Stimulated activated CD4-positive, alpha-beta T cell treated with anti-CD3 and anti-CD28 coated beads, TNF-alpha, amount 100 ng/mL, for 4 hours (primary cell): ENCODE data around the gene RACGAP1.

Experiments used
- DNase-seq, 3 experiments: peaks; one replicate each; pipeline ENCODE4 v3.0.0-alpha.2; 2020; ENCODE audit warnings: low read depth in 3 of 3

The RACGAP1 gene

DNA sequence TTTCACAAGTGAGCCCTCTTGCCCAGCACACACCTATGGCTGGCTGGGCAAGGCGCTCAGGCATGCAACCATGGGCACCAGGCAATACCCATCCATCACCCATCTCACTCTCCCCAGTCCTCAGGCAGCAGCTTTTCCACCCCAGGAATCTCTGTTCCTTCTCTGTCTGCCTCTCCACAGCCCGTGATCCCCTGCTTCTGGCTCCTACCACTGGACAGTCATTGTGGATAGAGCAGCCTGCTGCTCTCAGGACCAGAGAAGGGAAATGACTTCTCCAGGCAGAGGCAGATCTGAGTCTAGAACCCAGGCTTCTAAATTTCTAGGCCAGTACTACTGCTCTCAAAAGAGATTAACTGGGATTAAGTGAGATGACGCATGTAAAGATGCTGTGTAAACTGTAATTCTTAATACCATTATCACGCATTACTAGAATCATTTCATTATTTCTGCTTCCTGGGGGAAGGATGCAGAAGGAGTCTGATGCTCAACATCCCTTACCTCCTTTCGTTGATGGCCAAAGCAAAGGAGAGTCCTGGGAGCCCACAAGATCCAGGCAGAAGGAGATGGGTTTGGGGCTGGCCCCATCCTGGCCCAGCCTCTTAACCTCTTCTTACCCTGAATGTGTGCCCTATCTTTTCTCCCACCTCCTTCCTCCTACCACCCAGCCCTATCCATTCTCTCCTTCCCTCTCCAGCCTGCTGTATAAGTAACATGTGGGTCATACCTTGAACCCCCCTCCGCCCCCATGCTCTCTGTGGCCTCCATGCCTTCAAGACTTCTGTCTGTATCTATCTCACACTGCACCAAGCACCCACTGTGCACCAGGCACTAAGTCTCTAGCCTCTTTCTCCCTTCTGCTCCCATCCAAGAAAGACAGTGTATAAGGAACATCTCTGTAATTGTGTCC, 68.4 kb downstream of the RACGAP1 start:
- no peak for DNase-seq

GRCh38 chr12:49955899-49956662, 69.2 kb downstream of the RACGAP1 start:
- DNase-seq: no peak

DNA sequence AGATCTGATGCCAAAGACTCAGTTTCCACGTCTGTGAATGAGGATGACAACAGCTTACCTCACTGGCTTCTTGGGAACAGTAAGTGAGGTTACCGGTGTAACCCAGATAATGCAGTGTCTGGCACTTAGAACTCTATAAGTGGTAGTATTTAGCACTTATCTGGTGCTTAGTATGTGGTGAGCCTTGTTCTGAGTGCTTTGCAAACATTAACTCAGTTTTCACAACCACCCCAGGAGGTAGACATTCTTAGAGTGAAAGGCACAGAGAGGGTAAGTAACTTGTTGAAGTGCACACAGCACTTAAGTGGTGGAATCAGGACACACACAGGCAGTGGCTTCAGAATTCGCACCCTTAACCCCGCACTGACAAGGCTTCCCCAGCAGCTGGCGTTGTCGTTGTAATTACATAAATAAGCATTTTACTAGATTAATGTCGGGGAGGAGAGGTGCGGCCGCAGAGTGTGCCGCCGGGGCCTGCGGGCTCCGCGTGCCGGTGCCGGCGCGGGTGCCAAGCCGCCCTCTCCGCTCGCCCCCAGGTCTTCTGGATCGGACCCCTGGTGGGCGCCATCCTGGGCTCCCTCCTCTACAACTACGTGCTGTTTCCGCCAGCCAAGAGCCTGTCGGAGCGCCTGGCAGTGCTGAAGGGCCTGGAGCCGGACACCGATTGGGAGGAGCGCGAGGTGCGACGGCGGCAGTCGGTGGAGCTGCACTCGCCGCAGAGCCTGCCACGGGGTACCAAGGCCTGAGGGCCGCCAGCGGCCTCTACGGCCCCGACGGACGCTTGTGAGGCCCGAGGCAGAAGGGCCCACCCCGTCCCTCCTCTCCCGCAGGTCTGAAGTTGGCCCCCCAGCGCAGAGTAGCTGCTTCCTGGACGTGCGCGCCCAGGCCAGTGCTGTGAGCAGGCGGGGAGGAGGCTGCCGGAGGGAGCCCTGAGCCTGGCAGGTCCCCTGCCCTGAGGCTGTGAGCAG, 70.1 kb downstream of the RACGAP1 start:
- DNase-seq: no peak

- DNase-seq: no peak
Observed at GRCh38 chr12:49953961-49954846, 71.1 kb downstream of the RACGAP1 start.

GRCh38 chr12:49953151-49953550, 72.1 kb downstream of the RACGAP1 start:
- DNase-seq: no peak

DNA sequence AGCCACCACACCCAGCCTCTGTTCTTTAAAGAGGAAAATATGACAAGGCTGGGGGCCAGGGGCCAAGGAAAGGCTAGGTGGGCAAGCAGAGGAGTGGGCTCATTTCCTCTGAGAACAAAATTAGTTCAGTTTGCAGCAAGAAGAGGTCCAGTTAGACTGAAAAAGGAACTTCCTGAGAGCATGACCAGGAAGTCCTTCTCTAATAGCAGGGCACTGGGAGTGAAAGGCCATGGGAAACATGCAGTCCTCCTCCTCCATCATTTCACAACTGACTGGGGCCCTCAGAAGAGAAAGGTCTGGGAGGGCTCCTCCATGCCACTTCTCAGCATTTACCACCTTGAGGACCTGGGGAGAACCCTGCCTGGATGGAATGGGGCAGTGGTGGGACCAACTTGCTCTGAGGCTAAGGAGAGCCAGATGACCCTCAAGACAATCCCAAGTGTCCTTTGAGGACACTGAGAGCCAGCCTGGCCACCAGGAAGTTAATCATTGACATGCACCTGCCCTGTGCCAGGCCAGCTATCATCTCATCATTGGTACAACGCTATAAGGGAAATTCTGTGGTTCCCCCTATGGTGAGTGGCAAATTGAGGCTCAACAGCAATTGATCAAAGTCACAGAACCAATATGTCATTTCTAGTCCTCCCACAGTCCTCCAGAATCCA, 72.8 kb downstream of the RACGAP1 start:
- no peak for DNase-seq

DNA sequence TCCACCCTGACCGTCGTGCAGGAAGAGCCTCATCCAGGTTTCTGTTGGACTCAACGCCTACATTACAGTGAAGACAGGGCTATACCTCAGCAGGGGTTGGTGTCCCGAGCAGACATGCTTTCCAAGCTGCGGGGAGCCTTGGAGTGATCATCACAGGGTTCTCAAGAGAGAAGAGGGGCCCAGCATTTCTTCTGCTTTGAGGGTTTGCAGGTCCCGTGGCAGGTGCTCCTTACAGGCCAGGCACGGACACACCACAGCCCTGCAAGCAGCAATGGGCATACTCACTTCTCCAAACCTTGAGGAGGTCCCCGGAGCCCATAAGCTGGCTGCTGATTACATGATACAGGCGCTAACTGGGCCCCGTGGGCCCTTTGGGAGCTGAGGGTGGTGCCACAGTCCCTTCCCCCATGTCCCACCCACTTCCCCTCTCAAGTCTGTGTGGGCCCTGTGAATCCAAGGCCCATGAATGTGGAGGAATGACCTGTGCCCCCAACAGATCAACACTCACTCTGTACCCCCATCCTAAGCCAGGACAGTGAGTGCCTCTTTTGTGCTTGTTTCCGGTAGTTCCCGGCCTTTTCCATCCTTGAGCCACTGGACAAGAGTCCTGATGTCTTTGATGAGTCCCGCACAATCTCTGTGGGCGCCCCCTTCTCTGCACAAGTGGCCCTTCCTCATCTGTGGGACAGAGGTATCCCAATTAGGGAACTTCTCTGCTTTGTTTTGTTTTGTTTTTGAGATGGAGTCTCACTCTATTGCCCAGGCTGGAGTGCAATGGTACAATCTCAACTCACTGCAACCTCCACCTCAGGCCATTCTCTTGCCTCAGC, 73.7 kb downstream of the RACGAP1 start:
- no peak for DNase-seq

DNA sequence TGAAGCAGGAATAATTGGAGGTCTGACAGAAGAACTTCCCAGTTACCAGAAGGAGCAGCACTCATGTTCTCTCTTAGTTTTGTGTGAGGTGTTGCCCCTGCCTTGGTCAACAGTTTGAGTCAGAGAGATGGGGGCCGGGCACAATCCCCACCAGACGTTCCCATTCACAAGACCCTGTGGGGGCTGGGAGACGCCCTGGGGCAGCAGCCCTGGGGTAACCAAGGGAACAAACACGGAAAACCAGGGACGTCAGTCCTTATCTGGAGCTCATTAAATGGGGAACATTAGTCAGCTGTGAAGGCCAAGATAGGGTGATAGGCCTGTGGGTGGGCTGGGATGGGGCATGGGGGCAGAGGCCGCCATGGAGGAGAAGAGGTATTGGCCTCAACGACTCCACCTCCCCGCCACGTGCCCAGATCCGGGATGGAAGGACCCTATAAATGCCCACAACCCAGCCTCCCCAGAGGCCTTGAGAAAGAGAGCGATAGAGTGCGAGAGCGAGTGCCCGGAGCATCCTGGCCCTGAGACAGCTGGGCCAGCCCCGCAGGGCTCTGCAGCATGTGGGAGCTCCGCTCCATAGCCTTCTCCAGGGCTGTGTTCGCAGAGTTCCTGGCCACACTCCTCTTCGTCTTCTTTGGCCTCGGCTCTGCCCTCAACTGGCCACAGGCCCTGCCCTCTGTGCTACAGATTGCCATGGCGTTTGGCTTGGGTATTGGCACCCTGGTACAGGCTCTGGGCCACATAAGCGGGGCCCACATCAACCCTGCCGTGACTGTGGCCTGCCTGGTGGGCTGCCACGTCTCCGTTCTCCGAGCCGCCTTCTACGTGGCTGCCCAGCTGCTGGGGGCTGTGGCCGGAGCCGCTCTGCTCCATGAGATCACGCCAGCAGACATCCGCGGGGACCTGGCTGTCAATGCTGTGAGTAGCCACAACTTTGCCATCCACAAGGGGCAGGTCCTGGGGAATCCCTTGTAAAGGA, 74.7 kb downstream of the RACGAP1 start, which contains the start of gene AQP2:
AQP2 (plus strand) TSS at position 465 of the 979 bp plus-strand sequence; CDS start at position 559, 94 bp downstream.
- DNase-seq: no peak

GRCh38 chr12:49949866-49950265, 75.4 kb downstream of the RACGAP1 start:
- no peak for DNase-seq

DNA sequence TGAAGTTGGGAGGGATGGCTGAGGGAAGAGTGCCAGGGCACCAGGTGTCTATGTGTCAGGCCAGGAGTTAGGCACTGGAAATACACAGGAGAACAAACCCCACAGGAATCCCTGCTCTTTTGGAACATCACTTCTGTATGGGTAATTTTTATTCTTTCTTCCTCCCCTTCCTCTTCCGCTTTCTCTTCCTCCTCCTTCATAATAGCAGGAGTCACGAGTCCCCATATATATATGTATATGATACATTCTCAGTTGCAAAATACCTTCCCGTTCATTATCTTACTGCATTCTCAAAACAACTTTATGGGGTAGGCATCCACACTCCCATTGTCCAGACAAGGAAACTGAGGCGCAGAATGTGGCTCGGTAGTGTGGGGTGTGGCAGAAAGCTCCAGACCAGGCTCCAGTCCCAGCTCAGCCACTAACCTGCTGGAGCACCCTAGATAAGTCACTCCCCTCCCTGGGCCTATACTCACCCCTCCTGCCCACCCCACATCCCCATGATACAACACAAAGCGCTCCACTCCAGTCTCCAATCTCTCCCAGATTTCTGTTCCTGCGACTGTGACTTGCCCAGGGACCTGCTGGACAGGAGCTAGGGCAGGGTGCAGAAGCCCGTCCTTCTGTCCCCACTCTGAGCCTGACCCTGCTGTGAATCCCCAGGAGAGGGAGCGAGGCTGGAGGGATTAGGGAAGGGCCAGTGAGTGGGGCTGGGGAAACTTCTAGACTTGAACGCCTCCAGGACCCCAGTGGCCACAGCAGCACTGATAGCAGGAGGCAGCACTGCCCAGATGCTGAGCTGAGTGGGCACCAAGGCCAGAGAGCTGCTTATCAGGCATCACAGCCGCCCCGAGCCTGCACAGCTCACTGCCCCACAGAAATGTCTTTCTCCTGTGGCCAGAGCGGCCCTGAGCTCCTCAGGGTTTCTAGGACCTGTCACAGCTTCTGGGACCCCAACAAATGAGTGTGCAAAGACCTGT, 76.1 kb downstream of the RACGAP1 start:
- DNase-seq: no peak

GRCh38 chr12:49947593-49948226, 77.6 kb downstream of the RACGAP1 start:
- no peak for DNase-seq

DNA sequence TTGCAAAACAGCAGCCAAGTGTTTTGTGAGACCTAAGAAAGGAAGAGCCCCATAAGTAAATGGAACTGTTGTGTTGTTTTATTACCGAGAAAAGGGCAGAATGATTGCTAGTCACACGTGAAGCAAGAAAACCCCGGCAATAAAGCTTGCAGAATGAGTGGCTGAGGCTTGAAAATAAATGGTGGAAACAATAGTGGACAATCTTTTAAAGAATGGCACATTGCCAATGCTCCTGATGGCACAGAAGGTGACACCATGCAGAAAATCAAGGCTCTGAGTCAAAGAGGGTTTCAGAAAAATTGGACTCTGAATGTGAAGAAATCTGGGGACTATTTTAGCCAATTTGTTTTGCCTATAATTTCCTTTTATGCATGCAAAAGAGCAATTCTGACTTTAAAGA, 78.8 kb downstream of the RACGAP1 start:
- no peak for DNase-seq

DNA sequence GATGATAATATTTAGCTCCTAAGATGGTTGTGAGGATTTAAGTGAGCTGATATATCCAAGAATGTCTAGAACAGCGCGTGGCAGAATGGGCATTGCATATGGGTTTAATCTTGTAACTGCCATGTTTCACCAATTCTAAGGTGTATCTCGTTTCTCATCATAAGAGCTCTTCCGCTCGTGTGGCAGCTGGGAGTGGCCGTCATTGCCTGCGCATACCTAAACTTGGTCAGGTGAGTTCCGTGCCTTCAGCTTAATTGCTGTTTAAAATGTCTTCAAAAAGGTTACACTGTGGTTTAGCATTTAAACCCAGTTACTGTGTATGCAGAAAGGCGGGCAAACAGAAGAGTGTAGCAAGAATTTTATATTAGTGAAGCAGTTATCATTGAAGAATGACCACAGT, 79.2 kb downstream of the RACGAP1 start:
- no peak for DNase-seq

GRCh38 chr12:49945394-49946080, 79.8 kb downstream of the RACGAP1 start:
- peak; percentile 77 to 80 (median 77) for DNase-seq

DNA sequence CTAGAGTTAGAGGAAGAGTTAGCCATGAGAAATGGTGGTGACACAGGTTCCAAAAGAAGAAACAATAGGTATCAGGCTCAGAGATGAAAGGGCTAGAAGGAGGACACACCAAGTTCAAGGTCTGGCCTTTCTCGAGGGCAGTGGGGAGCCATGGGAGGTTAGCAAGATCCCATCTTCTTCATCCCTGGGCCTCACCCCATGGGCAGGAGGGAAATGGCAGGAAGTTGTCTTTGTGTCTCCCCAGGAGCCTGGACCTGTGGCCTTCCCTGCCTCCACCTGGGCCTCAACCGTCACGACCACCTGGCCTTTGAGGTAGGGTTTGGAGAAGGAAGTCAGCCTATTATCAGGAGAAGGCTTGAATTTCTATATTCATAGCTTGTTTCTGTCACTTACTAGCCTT, 80.6 kb downstream of the RACGAP1 start:
- no peak for DNase-seq

DNA sequence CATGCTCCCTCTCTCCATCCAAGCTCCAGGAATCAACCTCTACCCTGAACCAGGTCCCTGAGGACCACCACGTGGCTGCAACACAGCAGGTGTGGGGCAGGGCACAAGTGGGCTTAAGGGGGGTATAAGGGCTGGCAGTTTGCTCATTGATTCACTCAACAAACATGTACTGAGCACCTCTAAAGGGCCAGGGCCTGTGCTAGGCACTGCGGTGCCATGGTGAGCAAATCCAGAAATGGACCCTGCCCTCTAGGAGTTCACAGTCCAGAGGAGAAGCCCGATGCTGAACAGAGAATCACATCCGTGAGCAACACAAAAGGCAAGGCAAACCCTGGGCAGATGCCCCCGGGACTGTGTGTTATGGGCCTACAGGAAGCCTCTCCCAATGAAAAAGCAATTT, 81.2 kb downstream of the RACGAP1 start:
- no peak for DNase-seq
